CD4-positive, alpha-beta T cell treated with Interferon alpha-2 for 1 hour (primary cell): ENCODE results near the gene PSMB8.
"Not testable (repeated sequence)": the region's sequence is repeated elsewhere in the genome, so short reads cannot be mapped to it uniquely, and the experiment has no call there.

ENCODE experiments used
- DNase-seq, 2 donors: peaks; one replicate each; pipeline ENCODE4 v3.0.0-alpha.2; 2020 to 2022

Gene PSMB8

DNA sequence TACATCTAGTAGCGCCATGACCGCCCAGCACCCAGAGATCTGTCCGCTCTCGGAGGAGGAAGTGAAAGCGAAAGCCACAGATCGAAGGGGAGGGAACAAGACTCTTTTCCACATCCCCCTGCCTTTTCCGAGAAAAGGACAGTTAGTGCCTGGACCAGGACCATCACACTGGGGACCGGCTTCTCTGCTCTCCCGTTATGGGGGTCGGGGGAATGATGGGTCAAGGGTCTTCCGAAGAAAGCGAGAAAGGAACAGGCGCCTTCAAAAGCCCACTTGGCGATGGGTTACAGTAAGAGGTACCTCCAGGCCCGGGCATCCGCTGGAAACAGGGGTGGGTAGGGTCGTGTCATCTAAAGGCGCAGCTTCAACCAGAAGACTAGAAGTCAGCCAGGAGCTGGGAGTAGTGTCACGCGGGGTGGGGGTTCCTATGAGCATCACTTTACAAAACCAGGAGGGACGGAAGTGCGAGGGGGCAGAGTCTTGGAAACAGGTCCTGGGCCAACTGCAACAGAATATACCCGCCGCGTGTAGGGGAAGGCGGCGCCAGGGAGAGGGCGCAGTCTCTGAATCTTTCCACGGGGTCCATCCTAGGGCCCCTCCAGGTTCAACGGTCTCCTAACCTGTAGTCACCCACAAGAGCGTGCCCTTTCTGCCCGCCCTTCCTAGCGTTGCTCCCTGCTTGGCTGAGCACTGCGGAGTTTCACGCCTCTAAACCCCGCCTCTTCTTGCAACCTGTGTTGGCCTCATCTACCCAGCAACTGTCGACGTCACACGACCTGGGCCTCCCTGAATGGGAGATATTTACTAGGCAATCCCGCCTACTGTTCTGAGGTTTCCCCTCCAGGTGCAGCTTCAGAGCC, at the start of gene PSMB8:
TSS of gene PSMB8 (minus strand) at position 69 of the 860 bp plus-strand sequence. CDS start at position 18, 51 bp downstream.
- peak; percentile 99 for DNase-seq

DNA sequence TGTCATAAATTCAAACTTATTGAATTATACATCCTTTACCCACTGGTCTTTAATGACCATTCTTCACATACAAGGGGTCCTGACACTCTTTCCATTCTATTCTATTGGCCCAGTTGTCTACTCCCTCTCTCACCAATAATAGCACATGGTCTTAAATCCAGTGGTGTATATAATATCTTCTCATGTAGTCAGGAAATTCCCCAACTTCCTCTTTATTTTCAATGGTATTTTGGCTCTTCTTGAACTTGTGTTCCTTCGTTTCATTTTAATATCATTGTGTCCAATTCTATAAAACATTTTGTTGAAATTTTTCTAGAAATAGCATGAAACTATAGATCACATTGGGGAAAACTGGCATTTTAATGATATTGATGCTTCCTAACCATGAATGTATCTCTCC, 47.0 kb upstream of the PSMB8 start:
- no peak for DNase-seq

DNA sequence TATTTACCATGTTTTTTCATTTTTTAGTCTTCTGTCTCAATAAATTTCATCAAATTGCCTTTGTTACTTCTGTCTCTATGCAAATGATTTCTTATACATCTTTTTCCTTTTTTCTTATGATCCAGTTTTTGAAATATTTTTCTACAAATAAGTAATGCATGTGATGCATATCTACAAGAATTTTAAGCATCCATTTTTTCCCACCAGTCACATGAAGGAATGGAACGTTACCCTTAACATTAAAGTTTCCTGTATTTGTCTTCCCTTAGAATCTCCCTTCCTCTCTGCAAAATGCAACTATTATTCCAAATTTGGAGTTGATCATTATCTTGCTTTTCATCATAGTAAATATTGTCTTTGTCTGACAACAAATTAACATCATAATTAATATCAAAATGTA, 45.7 kb upstream of the PSMB8 start:
- DNase-seq, result no peak

DNA sequence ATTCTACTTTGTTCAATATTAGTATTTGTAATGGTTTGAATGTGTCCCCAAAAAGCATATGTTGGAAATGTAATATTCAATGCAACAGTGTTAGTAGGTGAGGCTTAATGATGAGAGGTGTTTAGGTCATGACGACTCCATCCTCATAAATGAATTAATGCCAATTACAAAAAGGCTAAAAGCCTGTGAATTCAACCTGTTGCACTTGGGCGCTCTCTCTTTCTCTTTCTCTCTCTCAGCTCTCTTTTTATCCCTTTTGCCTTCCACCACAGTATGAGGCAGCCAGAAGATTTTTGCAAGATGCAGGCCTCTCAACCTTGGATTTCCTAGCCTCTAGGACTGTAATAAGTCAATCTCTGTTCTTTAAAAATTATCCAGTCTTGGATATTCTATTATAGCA, 44.7 kb upstream of the PSMB8 start:
- no peak for DNase-seq

DNA sequence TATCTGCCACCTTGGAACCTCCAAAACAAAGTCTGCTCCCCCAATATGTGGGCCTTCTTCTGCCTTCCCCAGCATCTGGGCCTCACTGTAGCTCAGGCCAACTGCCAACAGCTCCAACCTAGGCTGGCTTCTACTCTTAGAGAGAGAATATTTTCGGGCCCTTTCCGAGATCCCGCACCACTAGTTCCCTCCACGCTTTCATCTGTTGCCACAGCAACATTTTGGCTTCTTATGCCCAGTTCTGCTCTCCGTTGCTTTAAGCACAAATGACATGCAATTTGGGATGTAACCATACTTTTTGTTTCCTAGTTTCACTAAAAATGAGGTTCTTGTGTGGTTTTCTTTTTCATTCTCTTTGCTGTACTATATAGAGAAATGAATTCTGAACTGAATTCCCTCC, 43.8 kb upstream of the PSMB8 start:
- DNase-seq, result no peak

DNA sequence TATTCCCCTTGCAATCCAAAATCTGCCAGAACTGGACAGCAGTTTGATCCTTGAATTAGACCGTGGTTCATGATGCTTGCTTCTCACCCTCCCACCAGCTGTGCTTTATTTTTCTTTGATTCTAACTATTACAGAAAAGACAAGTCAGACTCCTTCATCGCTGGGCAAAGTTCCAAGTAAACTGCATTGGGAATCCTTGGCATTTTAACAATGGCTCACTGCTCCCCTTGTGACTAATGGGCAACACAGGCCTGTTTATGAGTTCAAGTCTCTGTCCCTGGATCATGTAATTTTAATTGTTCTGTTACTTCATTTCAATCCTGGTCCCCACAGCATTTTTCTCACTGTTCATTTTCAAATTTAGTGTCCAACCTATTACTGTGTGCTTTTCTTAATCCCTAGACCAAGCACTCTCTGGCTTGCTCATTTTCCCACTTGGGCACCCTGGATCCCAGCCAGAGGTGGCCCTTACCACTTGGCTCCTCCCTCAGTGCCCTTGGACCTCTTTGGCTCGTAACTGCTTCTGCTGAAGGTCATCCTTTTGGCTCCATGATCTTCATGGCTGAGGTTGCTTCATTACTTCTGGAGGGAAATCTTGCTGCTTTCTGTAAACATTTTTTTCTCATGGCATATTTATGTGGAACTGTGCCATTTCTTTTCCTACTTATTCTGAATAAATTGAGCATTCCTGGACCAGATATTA, 43.0 kb upstream of the PSMB8 start:
- no peak for DNase-seq

DNA sequence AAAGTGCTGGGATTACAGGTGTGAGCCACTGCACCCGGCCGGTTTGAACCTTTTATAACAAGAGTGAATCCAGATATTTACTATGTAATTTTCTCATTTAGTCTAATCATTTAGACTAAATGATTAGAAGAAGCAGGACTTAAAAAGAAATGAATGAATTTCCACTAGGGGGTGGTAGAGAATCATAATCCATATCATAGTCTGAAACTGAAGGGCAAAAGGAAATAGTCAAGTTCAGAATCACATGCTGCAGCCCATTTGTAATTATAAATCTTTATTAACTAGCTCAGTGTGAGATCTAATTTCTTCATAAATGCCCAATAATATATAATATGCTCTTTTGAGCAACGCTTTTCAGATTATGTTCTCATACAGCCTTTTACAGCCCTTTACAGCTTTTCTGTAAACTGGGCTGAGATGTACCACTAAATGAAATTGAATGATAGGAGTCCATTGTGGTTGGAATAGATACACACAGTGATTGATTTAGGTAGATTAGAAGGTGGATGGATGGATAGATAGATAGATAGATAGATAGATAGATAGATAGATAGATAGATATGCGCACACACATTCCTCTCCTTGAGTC, 41.9 kb upstream of the PSMB8 start:
- peak in 1 of 2 donors; percentile 82 for DNase-seq

DNA sequence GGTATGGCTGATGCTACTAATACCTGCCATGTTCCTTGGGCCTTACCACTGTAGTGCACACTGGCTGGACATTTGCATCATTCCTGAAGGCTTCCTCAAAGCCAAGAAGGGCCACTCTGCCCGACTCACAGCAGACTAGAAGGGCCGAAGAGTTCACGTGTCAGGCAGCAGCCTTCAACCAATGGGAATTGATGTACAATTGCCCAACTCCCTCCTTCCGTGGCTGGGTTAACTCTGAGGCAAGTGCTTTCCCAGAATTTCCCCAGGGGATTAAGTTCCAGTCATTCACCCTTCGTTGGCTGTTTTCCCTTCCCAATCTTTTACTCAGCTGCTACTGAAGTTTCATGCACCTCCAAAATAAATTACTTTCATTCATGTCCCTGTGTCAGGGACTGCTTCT, 39.9 kb upstream of the PSMB8 start:
- no peak for DNase-seq

DNA sequence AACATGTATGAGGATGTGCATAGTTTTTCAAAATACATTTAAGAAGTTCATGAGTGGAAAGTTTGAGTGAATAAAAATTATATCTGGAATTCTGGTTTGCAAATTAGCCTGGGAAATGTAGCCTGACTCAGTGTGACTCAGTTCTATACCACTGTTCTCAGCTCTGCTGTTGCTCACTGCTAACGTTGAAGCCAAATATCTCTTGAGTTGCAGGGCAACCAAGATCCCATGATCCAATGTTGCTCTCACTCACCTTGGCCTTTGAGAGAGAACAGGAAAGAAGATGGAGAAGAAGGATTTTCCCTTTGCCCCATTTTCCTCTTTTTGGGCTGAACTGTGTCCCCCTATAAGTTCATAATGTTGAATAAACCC, 39.0 kb upstream of the PSMB8 start:
- no peak for DNase-seq

DNA sequence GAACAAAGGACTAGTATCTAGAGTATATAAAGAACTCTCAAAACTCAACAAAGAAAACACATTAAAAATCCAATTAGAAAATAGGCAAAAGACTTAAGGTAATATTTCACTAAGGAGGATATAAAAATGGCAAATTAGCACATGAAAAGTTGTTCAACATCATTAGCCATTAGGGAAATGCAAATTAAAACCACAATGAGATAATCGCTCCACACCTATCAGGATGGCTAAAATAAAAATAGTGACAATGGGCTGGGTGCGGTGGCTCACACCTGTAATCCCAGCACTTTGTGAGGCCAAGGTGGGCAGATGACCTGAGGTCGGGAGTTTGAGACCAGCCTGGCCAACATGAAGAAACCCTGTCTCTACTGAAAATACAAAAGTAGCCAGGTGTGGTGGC, 37.1 kb upstream of the PSMB8 start:
- not testable (repeated sequence) for DNase-seq

DNA sequence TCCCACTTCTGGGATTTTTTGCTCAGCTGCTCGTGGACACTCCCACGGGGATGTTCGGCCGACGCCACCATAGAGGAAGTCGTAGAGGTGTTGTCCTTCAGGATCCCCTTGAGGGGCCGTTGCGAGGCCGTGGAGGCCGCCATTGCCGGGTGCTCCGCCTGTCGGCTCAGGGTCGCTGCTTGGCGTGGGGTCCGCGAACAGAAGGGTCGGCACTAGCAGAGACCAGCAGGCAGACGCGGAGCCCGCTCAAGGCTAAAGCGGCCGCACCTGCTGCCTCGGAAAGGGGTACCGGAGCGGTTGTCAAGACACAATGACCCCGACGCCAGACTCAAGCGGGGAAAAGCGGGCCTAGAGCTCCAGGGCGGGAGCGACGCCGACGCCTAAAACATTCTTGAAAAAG, 35.8 kb upstream of the PSMB8 start:
- DNase-seq, result no peak

DNA sequence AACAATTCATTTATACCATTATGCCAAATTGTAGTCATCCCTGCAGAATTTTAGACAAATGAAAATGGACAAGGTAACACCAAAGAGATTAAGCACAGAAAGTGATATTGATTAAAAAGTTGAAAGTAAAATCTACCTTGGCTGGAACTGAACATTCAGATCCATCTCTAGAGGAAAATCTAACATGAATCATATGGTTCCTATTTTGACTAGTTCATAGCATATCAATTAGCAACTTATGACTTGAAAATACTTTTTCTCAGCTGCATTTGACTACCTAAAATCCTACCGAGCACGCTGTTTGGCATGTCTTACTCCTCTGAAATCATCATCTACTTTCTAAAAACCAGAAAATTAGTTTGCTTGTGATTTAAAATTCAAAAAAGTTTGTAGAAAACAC, 32.8 kb upstream of the PSMB8 start:
- DNase-seq, result no peak

DNA sequence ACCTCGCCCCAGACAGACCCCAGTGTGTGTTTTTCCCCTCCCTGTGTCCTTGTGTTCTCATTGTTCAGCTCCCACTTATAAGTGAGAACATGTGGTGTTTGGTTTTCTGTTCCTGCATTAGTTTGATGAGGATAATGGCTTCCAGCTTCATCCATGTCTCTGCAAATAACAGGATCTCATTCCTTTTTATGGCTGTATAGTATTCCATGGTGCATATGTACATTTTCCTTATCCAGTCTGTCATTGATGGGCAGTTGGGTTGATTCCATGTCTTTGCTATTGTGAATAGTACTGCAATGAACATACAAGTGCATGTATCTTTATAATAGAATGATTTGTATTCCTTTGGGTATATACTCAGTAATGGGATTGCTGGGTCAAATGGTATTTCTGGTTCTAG, 30.1 kb upstream of the PSMB8 start:
- not testable (repeated sequence) for DNase-seq

DNA sequence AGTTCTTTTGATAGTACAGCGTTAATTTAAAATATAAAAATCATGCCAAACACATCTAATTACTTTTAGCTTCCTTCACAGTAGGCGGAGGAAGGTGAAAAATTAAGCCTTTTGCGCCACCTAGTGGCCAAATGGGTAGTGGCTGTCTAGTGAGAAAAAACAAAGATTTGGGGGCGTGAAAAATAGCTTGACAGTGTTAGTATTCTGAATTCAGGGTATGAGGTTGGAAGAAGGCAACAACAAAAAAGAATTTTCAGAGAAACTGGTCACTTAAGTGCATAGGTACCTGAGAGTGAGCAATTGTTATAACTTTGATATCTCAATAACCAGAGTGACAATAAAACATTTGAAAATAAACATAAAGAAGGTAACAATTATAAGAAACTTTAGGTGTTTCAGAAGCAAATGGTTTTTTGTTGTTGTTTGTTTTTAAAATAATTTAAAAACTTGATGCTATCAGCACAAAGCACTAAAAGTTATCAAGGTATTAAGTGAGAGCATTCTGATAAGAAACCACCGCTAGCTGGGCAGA, 24.5 kb upstream of the PSMB8 start:
- DNase-seq, result peak; percentile 84 to 91

DNA sequence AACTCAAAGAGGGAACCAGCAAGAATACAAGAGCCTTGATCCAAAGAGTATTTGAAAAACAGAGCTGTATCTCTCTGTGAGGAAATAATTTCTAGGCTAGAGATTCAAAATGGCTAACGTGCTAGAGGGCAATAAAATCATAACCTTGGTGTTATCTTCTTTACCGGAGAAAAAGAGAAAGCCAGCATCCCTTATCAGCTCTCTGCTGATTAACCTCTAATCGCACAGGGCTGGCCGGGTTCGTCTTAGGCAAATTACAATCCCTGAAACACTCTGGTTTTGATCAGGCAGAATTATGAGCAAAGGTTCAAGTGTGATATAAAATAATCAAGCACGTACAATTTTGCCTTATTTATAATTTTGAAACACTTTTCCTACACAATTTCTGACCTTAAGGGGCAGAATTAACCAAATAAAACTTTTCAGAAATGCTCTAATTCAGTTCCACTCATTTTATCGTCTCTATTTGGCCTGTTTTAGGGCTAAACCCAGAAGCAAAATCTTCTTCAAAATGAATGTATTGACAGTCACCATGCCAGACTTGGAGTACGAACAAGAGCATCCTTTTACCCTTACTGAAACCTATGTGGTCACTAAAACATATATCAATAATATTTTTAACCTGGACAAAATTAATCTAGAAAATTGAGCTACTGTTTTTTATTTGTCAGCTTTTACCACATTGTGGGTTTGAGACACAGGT, 23.9 kb upstream of the PSMB8 start:
- no peak for DNase-seq

DNA sequence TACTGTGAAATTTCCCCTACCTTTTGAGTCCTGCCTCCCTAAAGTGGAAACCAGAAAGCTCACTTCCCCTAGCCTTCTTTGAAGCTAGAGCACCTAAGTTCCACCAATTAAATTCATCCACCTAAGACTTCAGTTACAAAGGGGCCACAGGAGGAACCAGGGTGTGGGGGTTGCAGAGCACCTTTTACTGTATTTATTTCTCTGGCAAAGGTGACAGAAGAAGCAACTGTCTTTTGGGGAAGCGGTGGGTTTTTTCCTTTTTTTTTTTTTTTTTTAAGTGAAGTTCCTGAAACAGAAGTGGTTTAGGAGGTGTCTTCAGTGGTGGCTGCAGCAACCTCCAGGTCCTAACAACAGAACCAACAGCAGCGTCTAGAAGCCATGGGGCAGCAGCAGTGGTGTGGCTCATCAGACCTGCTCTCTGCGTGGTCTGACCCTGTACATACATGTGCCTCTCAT, 23.2 kb upstream of the PSMB8 start:
- peak in 1 of 2 donors; percentile 52 for DNase-seq

DNA sequence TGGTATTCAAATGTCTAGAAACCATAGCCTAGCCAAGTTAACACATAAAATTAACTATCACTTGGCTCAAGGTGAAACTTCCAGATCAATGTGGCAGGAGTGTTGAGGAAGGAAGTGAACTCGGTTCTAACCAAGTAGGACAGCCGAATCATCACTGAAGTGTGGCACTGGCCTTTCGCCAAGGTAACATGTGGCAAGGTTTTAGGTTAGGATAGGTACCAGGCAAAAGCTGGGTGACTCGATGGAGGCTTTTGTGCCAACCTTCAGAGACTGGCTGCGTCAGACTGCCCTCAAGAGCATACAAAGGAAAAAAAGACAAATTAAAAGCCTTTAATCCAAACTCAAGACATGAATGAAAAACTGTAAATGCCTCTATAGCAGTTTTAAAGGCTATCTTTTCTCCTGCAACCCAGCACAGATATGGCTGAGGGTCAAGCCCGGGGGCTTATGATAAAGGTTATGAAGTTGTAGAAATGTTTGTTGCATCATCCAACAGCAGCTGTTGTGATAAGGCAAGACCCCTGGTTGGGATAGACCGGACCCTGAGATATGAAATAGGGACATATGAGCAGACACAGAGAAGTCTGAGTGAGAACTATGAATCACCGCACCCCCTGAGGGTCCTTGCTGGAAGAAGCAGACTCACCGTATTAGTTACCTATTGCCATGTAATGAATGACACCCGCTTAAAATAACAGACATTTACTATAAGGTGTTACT, 22.0 kb upstream of the PSMB8 start:
- no peak for DNase-seq

DNA sequence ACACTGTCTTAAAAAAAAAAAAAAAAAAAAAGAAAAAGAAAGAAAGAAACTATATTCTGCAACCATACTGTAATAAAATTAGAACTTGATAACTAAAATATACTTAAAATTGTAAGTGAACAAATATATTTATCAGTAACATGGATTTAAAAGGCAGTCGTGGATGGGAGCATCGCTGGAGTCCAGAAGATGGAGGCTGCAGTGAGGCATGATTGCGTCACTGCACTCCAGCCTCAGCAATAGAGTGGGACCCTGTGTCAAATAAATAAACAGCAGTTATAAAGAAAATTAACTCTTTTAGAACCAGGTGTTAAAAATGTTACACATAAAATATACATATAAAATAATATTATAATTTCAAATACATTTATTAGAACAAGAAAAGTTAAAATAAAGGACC, 18.9 kb upstream of the PSMB8 start:
- no peak for DNase-seq

DNA sequence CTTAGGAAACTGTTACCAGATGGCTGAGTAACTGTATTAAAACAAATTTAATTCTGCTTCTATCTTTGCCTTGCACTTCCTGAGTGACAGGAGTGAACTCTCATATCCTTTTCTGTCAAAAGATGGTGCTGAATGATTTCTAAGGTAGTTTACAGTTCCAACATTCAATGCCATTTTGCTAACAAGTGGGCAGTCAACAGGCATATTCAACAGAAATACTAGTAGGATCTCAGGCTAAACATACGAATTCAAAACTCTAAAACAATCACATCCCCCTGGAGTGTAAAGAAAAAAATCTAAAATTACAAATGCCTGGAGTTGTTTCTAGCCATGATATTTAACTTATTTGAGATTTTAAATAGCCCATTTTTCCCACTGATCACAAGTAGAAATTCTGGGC, 16.8 kb upstream of the PSMB8 start:
- no peak for DNase-seq

DNA sequence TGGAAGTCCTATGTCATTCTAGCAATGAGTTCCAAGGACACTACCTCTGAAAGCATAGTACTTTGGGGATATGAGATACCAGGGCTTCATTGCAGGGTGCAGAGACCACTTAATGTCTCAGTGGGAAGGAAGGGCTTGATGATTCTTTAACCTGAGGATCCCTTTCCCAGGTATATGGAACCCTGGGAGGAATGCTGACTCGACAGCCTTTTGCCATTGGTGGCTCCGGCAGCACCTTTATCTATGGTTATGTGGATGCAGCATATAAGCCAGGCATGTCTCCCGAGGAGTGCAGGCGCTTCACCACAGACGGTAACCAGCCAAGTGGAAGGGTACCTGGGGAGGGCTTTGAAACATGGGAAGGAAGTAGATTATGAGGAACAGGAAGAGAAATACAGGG, 14.3 kb upstream of the PSMB8 start:
- no peak for DNase-seq

DNA sequence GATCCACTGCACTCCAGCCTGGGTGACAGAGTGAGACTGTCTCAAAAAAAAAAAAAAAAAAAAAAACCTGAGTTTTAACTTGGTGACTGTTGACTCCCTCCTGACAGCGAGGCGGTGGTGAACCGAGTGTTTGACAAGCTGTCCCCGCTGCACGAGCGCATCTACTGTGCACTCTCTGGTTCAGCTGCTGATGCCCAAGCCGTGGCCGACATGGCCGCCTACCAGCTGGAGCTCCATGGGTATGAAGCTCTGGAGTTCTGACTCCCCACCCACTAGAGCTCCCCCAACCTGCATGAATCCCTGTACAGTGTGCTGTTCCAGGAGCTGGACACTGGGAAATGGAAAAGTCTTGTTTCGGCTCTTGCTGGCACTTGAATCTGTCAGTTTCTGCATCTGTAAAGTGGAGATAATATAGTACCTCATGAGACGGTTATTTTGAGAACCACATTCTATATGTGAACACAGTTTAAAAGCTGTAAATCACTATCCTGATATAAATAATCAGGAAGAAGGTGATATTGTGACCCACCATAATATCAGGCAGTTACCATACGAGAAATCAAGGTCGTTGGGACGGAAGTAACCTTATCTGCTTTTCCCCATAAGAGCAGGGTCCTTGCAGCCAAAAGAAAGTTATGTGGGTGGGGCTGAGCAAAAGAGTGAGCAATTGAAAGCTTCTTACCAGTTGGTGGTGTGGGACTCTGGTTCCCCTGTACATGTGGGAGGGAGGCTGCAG, 13.5 kb upstream of the PSMB8 start:
- DNase-seq, result no peak
